CD4-positive, alpha-beta T cell treated with Interleukin-6 for 4 hours (primary cell): ENCODE data around the gene JAM3.

Source experiments
- DNase-seq: peaks from one replicate; pipeline ENCODE4 v3.0.0-alpha.2; 2020; ENCODE audit warnings: mixed read lengths

JAM3 gene

DNA sequence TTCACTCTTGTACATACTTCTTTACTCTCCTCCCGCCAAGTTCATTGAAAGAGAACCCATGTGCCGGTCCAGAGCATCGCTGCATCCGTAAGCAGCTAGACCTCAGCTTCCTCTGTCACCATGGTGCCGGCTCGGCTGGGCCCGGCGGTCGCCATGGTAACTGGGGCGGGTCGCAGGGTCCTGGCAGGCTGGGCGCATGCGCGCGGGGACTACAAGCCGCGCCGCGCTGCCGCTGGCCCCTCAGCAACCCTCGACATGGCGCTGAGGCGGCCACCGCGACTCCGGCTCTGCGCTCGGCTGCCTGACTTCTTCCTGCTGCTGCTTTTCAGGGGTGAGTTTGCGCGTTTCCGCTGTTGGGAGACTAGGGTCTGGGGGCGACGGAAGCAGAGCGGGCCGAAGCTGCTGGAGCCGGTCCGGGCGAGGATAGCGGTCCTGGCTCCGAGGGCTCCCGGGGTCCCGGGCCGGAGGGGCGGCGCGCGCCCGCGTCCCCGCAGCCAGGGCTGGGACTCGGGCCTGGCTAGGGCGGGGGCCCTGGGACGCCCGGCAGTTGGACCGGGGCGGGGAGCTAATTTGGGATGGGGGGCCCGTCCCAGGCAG, at the start of gene JAM3:
JAM3 (plus strand) TSS at position 244 of the 597 bp plus-strand sequence; CDS start at position 256, 12 bp downstream.
- DNase-seq, result peak; percentile 97

- no peak for DNase-seq
These were observed 49.4 kb upstream of the JAM3 start for GRCh38 chr11:134019500-134019899.

DNA sequence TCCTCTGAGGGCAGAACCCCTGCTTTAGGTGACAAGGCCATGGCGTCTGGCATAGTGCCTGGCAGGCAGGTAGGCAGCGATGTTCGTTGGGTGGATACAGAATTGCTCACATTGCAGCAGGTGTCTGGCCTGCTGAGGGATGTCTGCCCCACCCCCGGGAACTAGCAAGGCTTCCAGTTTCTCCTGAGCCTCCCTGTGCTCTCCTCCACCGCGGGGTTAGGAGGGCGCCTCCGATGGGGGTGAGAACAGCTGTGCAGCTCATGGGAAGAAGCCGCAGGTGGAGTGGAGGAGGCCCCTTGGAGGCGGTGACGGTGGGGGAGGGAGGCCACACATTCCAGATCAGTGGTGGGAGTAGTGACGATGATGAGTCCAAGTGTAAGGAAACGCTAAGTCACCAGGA, 48.3 kb upstream of the JAM3 start:
- DNase-seq, result no peak

- no peak for DNase-seq
These were observed 47.5 kb upstream of the JAM3 start for GRCh38 chr11:134021326-134021725.

GRCh38 chr11:134022748-134023147, 46.1 kb upstream of the JAM3 start:
- DNase-seq, result no peak

- DNase-seq, result no peak
These were observed 44.3 kb upstream of the JAM3 start for GRCh38 chr11:134024420-134025081.

DNA sequence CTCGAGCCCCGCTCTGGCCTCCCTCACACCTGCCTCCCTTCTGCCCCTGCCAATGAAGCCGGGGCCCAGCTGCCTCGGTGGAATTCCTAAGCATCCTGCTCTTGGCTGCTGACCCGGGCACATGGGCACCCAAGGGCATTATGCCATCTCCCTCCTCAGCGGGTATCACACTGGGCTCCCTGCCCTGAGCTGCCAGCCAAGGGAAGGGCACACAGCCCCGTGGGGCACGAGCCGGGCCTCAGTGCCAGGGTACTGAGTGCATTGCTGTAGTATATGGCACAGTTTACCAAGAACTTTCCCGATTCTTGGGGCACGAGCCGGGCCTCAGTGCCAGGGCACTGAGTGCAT, 43.8 kb upstream of the JAM3 start:
- no peak for DNase-seq

- no peak for DNase-seq
These were observed 42.1 kb upstream of the JAM3 start for GRCh38 chr11:134026655-134027343.

GRCh38 chr11:134027671-134028070, 41.2 kb upstream of the JAM3 start:
- DNase-seq, result peak; percentile 61

- no peak for DNase-seq
These were observed 40.4 kb upstream of the JAM3 start for GRCh38 chr11:134028368-134028920.

DNA sequence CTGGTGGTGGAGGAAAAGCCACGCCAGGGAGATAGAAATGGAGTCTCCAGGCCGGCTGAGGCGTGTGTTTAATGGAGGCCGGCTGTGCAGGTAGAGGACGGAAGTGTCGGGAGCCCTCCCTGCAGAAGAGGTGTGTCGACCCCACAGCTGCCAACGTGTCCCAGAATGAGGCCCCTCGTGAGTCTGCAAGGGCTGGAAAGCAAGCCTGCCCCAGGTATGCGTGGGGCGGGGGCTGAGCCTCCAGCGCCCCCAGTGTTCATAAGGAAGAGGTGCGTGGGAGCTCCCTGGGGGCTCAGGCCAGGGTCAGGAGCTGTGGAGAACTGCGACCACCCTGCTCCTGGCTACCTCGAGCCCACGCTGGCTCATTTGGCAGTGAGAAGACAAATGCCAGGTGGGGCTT, 38.0 kb upstream of the JAM3 start:
- DNase-seq, result no peak

DNA sequence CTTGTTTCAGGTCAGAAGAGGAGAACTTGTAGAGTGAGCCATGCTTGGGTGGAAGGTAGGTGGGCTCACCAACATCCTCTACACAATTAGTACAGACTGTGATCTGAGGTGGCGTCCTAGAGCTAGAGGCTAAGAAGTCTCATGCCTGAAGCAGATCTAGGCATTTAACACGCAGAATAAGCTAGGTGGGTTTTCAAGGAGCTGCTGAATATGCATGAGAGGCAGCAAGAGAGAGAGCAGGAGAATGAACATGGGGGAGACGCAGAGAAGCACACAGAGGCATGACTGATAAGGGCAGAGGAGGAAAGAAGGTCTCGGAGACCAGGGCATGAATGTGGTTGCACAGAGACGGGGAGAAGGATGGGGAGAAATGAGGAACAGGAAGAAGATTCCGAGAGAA, 36.8 kb upstream of the JAM3 start:
- no peak for DNase-seq

DNA sequence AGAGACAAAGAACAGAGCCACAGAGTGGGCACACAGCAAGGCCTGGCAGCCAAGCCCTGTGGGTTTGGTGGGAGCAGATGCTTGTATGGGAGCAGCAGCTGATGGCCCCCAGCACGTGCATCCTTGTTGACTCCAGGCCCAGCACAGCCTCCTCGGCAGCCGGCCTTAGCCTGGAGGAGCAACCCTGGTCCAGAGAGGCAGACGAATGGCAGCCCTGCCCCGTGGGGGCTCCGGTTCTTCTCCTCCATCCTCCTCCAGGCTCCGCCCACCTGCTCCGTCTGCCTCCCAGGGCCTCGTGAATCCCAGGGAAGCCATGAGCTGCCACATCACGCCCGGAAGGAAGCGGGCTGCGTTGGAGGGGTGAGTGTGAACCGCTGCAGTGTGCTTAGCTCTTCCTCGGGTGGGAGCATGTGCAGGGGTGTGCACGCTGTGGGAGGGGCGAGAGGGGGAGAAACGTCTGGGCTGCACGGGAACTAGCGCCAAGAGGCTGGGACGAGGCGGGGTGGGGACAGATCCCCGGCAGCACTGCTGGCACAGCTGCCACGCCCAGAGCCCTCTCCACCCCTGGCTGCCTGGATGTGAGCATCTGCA, 36.3 kb upstream of the JAM3 start:
- DNase-seq, result peak; percentile 41

GRCh38 chr11:134033276-134033675, 35.6 kb upstream of the JAM3 start:
- no peak for DNase-seq

DNA sequence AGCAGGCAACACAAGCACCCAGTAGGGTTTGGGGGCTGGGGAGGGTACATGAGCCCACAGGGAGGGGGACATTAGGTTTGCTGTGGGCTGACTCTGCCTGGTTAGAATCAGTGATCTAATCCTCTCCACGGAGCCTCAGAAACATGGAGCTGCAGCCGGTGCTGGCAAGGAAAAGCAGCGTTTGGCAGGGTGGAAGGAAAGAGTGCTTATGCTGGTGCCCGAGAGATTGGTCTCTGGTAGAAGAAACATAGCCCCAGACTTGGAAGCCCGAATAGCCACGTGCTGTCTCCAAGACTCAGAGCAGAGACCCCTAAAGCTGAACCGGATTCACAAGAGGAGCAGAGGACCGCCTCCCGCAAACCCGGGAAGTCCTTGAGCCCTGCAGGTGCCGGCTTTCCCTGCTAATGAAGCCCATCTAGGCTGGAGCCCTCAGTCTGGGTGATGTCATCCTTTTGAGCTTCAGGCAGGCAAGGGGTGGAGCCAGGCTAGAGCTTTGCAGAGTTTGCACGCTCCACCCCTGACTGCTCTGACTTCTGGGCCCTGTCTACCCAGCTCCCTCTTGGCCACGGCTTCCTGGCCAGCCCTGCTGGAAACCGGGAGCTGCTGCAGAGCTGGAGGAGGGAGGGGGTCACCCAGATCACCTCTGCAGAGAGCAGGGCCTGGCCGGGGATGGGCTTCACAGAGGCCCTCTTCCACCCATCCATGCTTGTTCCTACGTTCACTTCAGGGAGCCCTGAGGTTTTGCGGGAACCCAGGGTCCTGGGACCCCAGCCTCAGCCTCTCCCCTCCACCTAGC, 35.0 kb upstream of the JAM3 start:
- DNase-seq, result peak; percentile 83

DNA sequence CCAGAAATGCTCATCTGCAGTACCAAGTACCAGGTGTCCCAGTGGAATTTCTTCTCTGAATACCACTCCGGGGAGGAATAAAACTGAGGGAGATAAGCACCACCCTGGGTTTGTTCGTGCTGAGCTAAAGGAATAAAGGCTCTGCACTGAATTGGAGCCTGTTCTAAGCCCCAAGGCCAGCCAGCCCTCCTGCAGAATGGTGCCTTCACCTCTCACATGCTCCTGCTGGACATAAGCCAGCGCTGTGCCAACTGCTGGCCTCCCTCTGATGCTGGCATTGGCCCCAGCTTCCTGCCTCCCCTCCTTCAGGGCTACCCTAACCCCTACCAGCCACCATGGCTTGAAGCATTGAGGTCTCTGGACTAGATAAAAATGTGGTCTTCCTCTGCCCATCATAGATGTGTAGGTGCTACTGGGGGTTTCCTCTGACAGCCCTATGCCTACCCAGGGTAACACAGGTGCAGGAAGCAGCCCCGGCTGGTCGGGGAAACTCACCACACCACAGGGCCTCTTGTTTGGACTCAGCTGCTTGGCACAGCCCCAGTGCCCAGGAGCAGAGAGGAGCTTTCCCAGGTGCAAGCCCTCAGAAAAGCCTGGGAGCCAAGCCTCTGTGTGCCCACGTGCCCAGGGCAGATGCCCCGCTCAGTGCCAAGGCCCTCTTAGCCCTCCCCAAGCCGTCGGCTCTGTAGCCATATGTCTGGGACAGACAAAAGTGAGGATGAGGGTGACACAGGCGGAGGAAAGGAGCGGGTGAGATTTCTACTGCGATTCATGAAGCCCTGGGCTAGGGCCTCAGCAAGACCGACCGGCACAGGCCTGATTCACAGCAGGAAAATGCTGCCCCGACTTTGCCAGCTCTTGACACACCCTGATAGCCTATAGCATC, 34.1 kb upstream of the JAM3 start:
- no peak for DNase-seq

DNA sequence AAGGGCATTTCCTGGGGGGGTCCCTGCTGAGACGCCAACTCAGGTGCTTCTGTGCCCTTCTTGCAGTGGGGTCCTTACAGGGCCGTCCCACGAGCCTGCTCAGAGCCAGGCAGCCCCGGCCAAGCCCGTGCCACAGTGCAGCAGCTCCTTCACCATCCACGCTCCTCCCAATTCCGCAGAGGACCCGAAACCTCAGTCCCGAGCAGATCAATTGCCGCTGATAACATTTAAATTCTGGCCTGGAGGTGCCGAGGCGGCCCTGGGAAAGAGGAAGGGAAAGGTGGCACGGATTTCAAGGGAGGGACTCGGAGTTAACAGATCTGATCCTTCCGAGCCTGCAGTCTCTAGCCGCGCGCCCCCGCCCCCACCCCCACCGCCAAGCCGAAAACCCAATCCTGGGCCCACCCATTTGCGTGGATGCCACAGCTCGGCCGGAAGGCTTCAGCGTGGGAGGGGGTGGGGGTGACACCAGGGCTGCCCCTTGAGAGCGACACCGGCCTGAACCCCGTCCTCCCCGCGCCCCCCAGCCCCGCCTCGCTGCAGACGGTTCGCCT, 32.3 kb upstream of the JAM3 start:
- DNase-seq, result peak; percentile 34

DNA sequence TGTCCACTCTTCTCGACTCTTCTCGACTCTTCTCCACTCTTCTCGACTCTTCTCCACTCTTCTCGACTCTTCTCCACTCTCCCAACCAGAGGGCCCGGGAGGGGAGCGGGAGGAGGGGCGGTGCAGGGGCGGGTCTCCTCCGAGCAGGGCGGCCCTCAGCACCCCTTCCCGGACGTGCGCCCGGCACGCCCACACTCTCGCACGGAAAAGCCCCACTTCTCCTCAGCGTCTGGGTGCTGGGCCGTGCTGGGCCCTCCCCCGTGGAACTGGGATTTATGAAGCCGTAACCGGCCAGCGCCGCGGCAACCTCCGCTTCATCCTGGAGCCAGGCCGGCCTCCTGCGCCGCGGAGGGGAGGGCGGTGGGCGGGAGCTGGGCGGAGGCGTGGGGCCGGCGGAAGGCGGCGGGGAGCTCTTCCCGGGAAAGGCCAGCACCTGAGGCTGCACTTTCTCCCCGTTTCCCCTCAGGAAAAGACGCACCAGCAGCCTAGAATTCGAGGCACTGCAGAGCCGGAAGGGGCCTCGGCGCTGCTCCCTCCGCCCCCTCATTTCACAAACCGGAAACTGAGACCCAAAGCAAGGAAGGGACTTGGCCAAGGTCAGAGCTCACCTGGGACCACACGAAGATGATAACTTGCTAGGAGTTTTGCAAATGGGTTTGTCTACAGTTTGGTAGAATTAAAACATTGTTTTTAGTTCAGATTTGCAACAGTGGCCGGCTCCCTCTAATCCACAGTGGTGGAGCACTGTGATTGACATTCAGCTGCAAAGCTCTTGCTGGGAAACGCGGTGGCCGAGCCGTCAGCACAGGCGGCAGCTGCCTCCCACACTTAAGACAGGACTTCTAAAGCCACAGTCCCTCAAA, 31.6 kb upstream of the JAM3 start:
- DNase-seq, result peak; percentile 78

GRCh38 chr11:134038897-134039470, 29.9 kb upstream of the JAM3 start:
- DNase-seq, result no peak
